Cardiac fibroblast (primary cell): ENCODE data around the gene CUEDC1.
A peak's percentile ranks its signal among the peaks of the same experiment; 100 is the strongest.

Experiments used
- DNase-seq, 2 donors: peaks; one replicate each; pipeline versions ENCODE4 v3.0.0 to v3.0.0-alpha.2; 2010; ENCODE audit warnings: low read depth in 2 of 2
- H3K4me3 ChIP-seq, 2 donors: replicated peaks in 1 of 2; 1 replicate in 1 of 2; 2 replicates in 1 of 2; pipeline ENCODE4 v1.5.1; 2011; ENCODE audit warnings: low read depth in 2 of 2, low read length in 2 of 2, mild to moderate bottlenecking in 2 of 2, moderate library complexity in 1 of 2
- CTCF ChIP-seq: IDR thresholded peaks from one replicate; pipeline ENCODE4 v1.5.1; 2011; ENCODE audit warnings: low read depth, mild to moderate bottlenecking, low read length, inconsistent platforms

Gene CUEDC1

DNA sequence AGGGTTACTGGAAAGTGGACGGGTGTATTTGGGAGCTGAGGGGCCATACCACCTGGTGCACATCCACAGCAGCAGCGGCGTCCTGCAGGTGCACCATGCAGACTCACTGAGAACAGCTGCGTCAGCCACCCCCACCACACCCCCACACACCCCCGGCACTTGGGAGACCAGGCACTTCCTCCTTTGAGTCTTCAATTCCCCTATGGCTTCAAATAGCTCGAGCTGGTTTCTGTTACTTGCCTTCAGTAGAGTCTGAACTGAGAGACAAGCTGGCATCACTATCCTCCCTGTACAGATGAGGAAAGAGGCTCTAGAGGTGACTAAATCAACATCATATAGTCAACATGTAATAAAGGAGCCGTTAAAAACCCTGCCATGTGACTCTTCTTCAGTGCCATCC, 15.4 kb downstream of the CUEDC1 start:
- H3K4me3 ChIP-seq, result no peak overlapping the region
- no peak for TF ChIP-seq CTCF
- no peak for DNase-seq

- no peak overlapping the region for H3K4me3 ChIP-seq
- DNase-seq, result no peak
- TF ChIP-seq CTCF, result no peak
Measured at GRCh38 chr17:57938061-57938502, 17.1 kb downstream of the CUEDC1 start.

GRCh38 chr17:57937492-57937891, 17.7 kb downstream of the CUEDC1 start:
- TF ChIP-seq CTCF, result no peak
- no peak overlapping the region for H3K4me3 ChIP-seq
- no peak for DNase-seq

DNA sequence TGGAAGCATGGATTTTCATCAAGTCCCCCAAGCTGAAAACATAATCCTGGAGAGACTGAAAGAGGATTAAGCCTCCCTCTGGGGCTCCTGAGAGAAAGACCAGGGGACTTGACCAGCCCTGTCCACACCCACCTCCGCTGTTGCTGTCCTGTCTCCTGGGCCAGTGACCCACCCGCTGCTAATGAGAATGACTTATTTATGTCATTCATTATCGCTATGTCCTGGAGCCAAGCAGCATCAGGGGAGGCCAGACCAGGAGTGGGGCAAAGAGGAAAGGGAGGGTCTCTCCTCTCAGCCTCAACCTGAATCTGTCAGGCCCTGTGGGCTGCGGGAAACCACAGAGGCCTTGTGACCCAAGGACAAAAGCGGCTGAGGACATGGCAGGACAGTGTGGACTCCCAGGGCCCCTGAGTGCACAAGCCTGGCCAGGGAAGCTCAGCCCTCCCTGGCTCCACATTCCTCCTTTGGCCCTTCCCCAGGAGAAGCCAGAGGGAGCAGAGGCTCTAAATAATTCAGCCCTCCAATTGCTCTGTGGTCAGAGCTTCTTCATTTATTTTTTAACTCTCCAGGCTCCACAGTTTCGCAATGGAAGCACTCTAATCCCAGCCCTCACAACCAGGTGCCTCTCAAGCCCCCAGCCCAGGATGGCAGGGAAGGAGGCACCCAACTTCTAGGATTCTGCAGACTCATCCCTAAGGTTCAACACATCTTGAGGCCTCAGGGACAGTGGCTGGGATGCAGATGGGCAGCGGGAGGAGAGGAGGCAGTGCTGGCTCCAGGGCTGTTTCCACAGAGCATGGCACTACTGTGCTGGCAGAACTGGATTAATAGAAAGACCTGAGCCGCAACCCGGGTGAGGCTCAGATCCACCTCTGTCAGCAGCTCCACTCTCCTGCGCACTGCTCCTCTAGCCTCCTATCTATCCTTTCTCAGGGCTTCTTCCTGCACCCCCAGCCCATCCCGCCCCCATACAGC, 19.1 kb downstream of the CUEDC1 start:
- DNase-seq, result peak; percentile 28 to 78
- H3K4me3 ChIP-seq, result no peak overlapping the region
- TF ChIP-seq CTCF, result no peak

- no peak overlapping the region for H3K4me3 ChIP-seq
- no peak for DNase-seq
- TF ChIP-seq CTCF, result no peak
Measured at GRCh38 chr17:57931488-57932137, 23.6 kb downstream of the CUEDC1 start.

DNA sequence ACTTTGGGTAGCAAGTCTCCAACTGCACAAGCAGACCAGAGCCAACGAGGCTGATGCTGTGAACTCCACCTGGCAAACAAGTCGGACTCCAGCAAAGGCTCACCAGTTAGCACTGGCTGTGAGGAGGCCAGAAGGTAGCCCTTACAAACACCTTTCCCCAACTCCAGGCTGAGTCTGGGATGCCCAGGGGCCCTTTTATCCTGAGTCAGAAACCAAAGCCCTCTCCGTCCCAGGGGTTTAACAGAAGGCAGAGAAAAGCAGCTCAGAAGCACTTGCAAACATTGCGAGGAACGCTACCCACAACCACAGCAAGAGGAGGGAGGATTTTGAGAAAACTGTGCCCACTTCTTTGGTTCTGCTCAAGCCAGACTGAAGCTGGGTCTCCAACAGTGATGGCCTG, 25.0 kb downstream of the CUEDC1 start:
- no peak overlapping the region for H3K4me3 ChIP-seq
- no peak for DNase-seq
- TF ChIP-seq CTCF, result no peak
